Uterus (tissue), 4 donors: Measurements from ENCODE around the gene PPP1R3D. TPM values are rescaled to one million over a fixed set of nuclear protein-coding genes. Genes with fewer than 3 reads are reported as not detected.

Experiments
- DNase-seq, 2 donors: peaks; one replicate each; pipeline ENCODE4 v3.0.0-alpha.2; 2019 to 2020
- H3K27ac ChIP-seq, 2 donors: fragments of 200-600 bp; sonication (generic); 1 replicate in 1 of 2; 2 replicates in 1 of 2; pipeline ENCODE4 v1.5.1; 2016 to 2018
- H3K27me3 ChIP-seq, 2 donors: fragments of 200-600 bp; sonication (generic); one replicate each; pipeline ENCODE4 v1.5.1; 2018 to 2019; ENCODE audit warnings: control low read depth in 1 of 2
- H3K36me3 ChIP-seq, 2 donors: fragments of 200-600 bp; sonication (generic); one replicate each; pipeline ENCODE4 v1.5.1; 2019; ENCODE audit warnings: control low read depth in 1 of 2
- H3K4me1 ChIP-seq, 2 donors: fragments of 200-600 bp; sonication (generic); one replicate each; pipeline ENCODE4 v1.5.1; 2018 to 2019; ENCODE audit warnings: control low read depth in 1 of 2
- H3K4me3 ChIP-seq, 2 donors: fragments of 200-600 bp; sonication (generic); 1 replicate in 1 of 2; 2 replicates in 1 of 2; pipeline ENCODE4 v1.5.1; 2018 to 2019; ENCODE audit warnings: mild to moderate bottlenecking in 1 of 2
- H3K9me3 ChIP-seq, 2 donors: fragments of 200-600 bp; sonication (generic); one replicate each; pipeline ENCODE4 v1.5.1; 2019; ENCODE audit warnings: control low read depth in 1 of 2
- POLR2A ChIP-seq, 2 donors: fragments of 450-650 bp; IDR thresholded peaks; one replicate each; pipeline ENCODE4 v1.6.1; 2016; ENCODE audit warnings: antibody characterized with exemption in 2 of 2, mild to moderate bottlenecking in 1 of 2, moderate library complexity in 1 of 2
- intact Hi-C: fragments of 100-400 bp; cut with DNase I; formaldehyde crosslinking; loops from one replicate; pipeline ENCODE4 v1.15.1; 2023; ENCODE audit warnings: low total_unique reads
- total RNA-seq, 4 donors: library from RNA; depleted of rRNA in 3 of 4; stranded (reverse); fragments of >200 nt in 3 of 4; gene quantifications; one replicate each; pipeline versions ENCODE4 v1.1.0 to v1.2.4, GENCODE V29; 2014 to 2023
- TF ChIP-seq, protein P1 (sequence below), 4 experiments: fragments of 200-600 bp in 2 of 4; fragments of 450-650 bp in 2 of 4; sonication (generic) in 2 of 4; IDR thresholded peaks; one replicate each; pipeline ENCODE4 v1.5.1; 2016 to 2019; ENCODE audit warnings: antibody characterized with exemption in 4 of 4, mild to moderate bottlenecking in 2 of 4, moderate library complexity in 1 of 4
- donor health status: DM: yes; HTN: yes; CAD: no.

PPP1R3D gene
- total RNA-seq, 4 donors from 2014 or later: 1.3 to 10.1 (median 8.7) TPM

DNA sequence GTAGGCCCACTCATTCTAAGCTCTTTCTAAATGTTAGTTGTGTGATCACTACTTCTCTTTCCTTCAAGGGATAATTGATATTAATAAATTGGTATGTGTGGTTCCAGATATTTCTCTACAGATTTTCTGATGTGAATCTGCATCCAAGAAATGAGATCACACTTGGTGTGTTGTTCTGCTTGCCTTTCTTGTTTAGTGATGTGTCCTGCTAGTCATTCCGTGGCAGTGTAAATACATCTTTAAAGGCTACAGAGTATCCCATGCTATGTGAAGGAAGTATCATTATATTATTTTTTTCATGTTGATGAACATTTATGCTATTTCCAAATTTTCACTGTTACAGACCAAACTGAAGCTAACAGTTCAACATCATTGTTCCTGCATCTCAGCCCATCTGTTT, 31.3 kb upstream of the PPP1R3D start:
- no peaks in the 10 kb centered on the region for H3K4me1 ChIP-seq
- H3K4me3 ChIP-seq: no peak overlapping the region
- no peak overlapping the region for H3K27ac ChIP-seq
- intact Hi-C loops: no loop called here
- no peaks in the 10 kb centered on the region for H3K27me3 ChIP-seq
- no peak for DNase-seq
- H3K9me3 ChIP-seq: no peaks in the 10 kb centered on the region
- no peaks in the 10 kb centered on the region for H3K36me3 ChIP-seq
- TF ChIP-seq, protein P1, sequence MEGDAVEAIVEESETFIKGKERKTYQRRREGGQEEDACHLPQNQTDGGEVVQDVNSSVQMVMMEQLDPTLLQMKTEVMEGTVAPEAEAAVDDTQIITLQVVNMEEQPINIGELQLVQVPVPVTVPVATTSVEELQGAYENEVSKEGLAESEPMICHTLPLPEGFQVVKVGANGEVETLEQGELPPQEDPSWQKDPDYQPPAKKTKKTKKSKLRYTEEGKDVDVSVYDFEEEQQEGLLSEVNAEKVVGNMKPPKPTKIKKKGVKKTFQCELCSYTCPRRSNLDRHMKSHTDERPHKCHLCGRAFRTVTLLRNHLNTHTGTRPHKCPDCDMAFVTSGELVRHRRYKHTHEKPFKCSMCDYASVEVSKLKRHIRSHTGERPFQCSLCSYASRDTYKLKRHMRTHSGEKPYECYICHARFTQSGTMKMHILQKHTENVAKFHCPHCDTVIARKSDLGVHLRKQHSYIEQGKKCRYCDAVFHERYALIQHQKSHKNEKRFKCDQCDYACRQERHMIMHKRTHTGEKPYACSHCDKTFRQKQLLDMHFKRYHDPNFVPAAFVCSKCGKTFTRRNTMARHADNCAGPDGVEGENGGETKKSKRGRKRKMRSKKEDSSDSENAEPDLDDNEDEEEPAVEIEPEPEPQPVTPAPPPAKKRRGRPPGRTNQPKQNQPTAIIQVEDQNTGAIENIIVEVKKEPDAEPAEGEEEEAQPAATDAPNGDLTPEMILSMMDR (IDR thresholded peaks at IDR 0.05): no peak
- TF ChIP-seq POLR2A (IDR thresholded peaks at IDR 0.05): no peak

DNA sequence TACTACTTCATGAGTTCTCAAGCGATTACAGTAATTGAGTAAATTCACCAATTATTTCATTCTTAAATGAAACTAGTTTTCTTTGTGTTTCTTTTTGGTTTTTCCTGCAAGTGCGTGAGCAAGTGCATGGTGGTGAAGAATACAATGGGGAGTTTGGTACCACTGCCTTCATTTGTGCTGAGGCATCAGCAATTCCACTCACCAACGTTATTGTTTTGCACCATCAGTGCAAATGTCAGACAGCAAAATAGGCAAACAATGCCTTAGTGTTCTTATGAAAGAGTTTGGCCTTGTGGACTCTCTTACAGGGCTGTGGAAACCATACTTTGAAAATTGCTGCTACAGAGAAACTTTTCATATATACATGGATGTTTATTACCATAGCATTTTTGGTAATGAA, 26.3 kb upstream of the PPP1R3D start:
- H3K4me1 ChIP-seq: no peaks in the 10 kb centered on the region
- H3K27ac ChIP-seq: no peak overlapping the region
- H3K27me3 ChIP-seq: no peaks in the 10 kb centered on the region
- TF ChIP-seq, protein P1 (IDR thresholded peaks at IDR 0.05): no peak
- TF ChIP-seq POLR2A (IDR thresholded peaks at IDR 0.05): no peak
- no peak overlapping the region for H3K4me3 ChIP-seq
- no peak for DNase-seq
- intact Hi-C loops: no loop called here
- no peaks in the 10 kb centered on the region for H3K9me3 ChIP-seq
- no peaks in the 10 kb centered on the region for H3K36me3 ChIP-seq

DNA sequence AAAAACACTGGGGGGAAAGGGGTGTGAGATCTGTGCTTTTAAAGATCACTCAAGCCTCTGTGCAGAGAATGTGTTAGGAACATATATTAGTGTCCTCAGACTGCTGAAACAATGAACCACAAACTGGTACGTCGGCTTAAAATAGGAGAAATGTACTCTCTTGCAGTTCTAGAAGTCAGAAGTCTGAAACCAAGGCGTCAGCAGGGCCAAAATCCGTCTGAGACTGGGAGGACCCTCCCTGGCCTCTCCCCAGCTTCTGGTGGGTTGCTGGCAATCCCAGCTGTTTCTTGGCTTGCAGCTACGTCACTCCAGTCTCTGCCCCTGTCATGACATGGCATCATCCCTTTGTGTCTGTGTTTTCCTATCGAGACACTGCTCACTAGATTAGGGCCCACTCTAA, 22.1 kb upstream of the PPP1R3D start:
- H3K36me3 ChIP-seq: no peaks in the 10 kb centered on the region
- H3K4me3 ChIP-seq: no peak overlapping the region
- no peaks in the 10 kb centered on the region for H3K9me3 ChIP-seq
- no peaks in the 10 kb centered on the region for H3K4me1 ChIP-seq
- no peak for TF ChIP-seq POLR2A (IDR thresholded peaks at IDR 0.05)
- TF ChIP-seq, protein P1 (IDR thresholded peaks at IDR 0.05): no peak
- no peak for DNase-seq
- intact Hi-C loops: no loop called here
- H3K27me3 ChIP-seq: no peaks in the 10 kb centered on the region
- no peak overlapping the region for H3K27ac ChIP-seq

DNA sequence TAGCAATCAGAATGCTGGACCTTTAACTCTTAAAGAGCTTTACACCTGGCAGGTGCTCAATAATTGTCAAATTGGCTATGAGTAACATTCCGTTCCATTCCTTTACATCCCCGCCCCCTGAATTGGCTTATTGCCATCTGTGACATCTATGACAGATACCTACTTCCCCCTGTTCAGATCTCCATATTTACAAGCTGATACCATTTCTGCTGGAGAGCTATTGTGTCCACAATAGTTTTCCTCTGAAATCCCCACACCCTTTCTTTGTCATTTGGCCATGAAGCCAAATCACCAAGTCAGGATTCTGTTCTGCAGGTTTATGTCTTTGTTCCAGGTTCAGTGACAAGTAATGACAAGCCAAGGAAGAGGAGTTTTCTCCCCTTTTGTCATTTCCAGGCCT, 21.3 kb upstream of the PPP1R3D start:
- intact Hi-C loops: no loop called here
- Histone ChIP-seq H3K27ac (no peak overlapping the region), H3K4me1 (no peaks in the 10 kb centered on the region), H3K27me3 (no peaks in the 10 kb centered on the region), H3K9me3 (no peaks in the 10 kb centered on the region), H3K4me3 (no peak overlapping the region), H3K36me3 (no peaks in the 10 kb centered on the region)
- TF ChIP-seq, protein P1 (IDR thresholded peaks at IDR 0.05): no peak
- TF ChIP-seq POLR2A (IDR thresholded peaks at IDR 0.05): no peak
- no peak for DNase-seq

DNA sequence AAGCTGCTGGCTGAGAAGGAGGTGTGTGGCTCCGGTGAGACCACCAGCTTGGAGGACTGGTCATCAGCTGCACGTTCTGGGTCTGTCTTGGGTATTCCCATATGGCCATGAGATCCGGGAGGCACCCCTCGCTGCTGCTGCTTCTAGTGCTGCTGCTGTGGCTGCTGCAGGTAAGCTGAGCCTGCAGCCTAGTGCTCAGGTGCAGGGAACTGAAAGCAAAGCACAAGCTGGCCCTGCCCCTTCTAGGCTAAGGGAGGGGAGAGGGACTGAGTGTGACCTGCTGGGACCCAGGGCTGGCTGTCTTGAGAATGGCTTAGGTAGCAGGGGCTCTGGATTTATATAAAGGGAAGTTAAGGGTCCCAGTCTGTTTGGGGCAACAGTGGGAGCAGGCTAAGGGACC, 18.5 kb upstream of the PPP1R3D start:
- intact Hi-C loops: no loop called here
- DNase-seq: no peak
- TF ChIP-seq POLR2A (IDR thresholded peaks at IDR 0.05): no peak
- TF ChIP-seq, protein P1 (IDR thresholded peaks at IDR 0.05): no peak
- H3K27ac ChIP-seq: no peak overlapping the region
- no peak overlapping the region for H3K4me3 ChIP-seq
- H3K4me1 ChIP-seq: no peaks in the 10 kb centered on the region
- H3K36me3 ChIP-seq: no peaks in the 10 kb centered on the region
- H3K9me3 ChIP-seq: no peaks in the 10 kb centered on the region
- H3K27me3 ChIP-seq: no peaks in the 10 kb centered on the region
